IPS-18a (cell line): ENCODE data around the gene CLEC2L.
A peak's percentile ranks its signal among the peaks of the same experiment; 100 is the strongest.

ENCODE experiments used
- H3K27ac ChIP-seq: one replicate; pipeline ENCODE4 v1.5.1; 2013; ENCODE audit warnings: low read length
- H3K27me3 ChIP-seq: one replicate; pipeline ENCODE4 v1.6.1; 2013; ENCODE audit warnings: mild to moderate bottlenecking, low read length; ENCODE audit not compliant: control insufficient read depth, insufficient read depth
- H3K36me3 ChIP-seq: one replicate; pipeline ENCODE4 v1.6.1; 2013; ENCODE audit warnings: low read depth, low read length; ENCODE audit not compliant: control insufficient read depth
- H3K4me1 ChIP-seq: one replicate; pipeline ENCODE4 v1.6.1; 2013; ENCODE audit warnings: low read depth, low read length; ENCODE audit not compliant: control insufficient read depth
- H3K4me3 ChIP-seq: one replicate; pipeline ENCODE4 v1.5.1; 2013; ENCODE audit warnings: low read length
- H3K9ac ChIP-seq: one replicate; pipeline ENCODE4 v1.6.1; 2013; ENCODE audit warnings: mild to moderate bottlenecking, low read length, moderate library complexity
- H3K9me3 ChIP-seq: one replicate; pipeline ENCODE4 v1.6.1; 2013; ENCODE audit warnings: low read depth, low read length; ENCODE audit not compliant: control insufficient read depth

CLEC2L gene

GRCh38 chr7:139523199-139523941 lies at the start of gene CLEC2L:
CLEC2L (plus strand) TSS chr7:139523685; CDS start chr7:139523928, 243 bp downstream.
- Histone ChIP-seq H3K9me3 (no peaks in the 10 kb centered on the region), H3K27me3 (peaks cover 47% of the 10 kb centered on the region), H3K4me1 (no peaks in the 10 kb centered on the region), H3K9ac (no peak within 1 kb of the TSS), H3K27ac (no peak within 1 kb of the TSS), H3K4me3 (peak within 1 kb of the TSS; percentile 43), H3K36me3 (no peaks in the 10 kb centered on the region)

GRCh38 chr7:139476139-139476538 lies 47.3 kb upstream of the CLEC2L start:
- no peaks in the 10 kb centered on the region for H3K9me3 ChIP-seq
- H3K36me3 ChIP-seq, result no peaks in the 10 kb centered on the region
- H3K27ac ChIP-seq, result no peak overlapping the region
- H3K4me3 ChIP-seq, result no peak overlapping the region
- H3K27me3 ChIP-seq, result no peaks in the 10 kb centered on the region
- no peaks in the 10 kb centered on the region for H3K4me1 ChIP-seq
- H3K9ac ChIP-seq, result no peak overlapping the region

GRCh38 chr7:139476891-139477290 lies 46.6 kb upstream of the CLEC2L start:
- H3K27ac ChIP-seq, result no peak overlapping the region
- peaks cover 2% of the 10 kb centered on the region for H3K27me3 ChIP-seq
- no peak overlapping the region for H3K4me3 ChIP-seq
- H3K9ac ChIP-seq, result no peak overlapping the region
- H3K4me1 ChIP-seq, result peaks cover 2% of the 10 kb centered on the region
- H3K36me3 ChIP-seq, result no peaks in the 10 kb centered on the region
- no peaks in the 10 kb centered on the region for H3K9me3 ChIP-seq

- Histone ChIP-seq H3K9ac (no peak overlapping the region), H3K27me3 (peaks cover 25% of the 10 kb centered on the region), H3K4me1 (peaks cover 4% of the 10 kb centered on the region), H3K27ac (no peak overlapping the region), H3K36me3 (no peaks in the 10 kb centered on the region), H3K4me3 (no peak overlapping the region), H3K9me3 (no peaks in the 10 kb centered on the region)
These were observed 43.9 kb upstream of the CLEC2L start for GRCh38 chr7:139479620-139480019.

GRCh38 chr7:139481364-139481763 lies 42.1 kb upstream of the CLEC2L start:
- no peaks in the 10 kb centered on the region for H3K9me3 ChIP-seq
- no peaks in the 10 kb centered on the region for H3K36me3 ChIP-seq
- H3K27ac ChIP-seq, result no peak overlapping the region
- H3K4me3 ChIP-seq, result no peak overlapping the region
- H3K27me3 ChIP-seq, result peaks cover 28% of the 10 kb centered on the region
- no peak overlapping the region for H3K9ac ChIP-seq
- H3K4me1 ChIP-seq, result peaks cover 4% of the 10 kb centered on the region

GRCh38 chr7:139482122-139482521 lies 41.4 kb upstream of the CLEC2L start:
- H3K36me3 ChIP-seq, result no peaks in the 10 kb centered on the region
- no peak overlapping the region for H3K9ac ChIP-seq
- H3K27me3 ChIP-seq, result peaks cover 28% of the 10 kb centered on the region
- peak overlapping the region; percentile 82 for H3K4me3 ChIP-seq
- peaks cover 4% of the 10 kb centered on the region for H3K4me1 ChIP-seq
- H3K27ac ChIP-seq, result no peak overlapping the region
- no peaks in the 10 kb centered on the region for H3K9me3 ChIP-seq

- no peaks in the 10 kb centered on the region for H3K9me3 ChIP-seq
- H3K4me3 ChIP-seq, result peak overlapping the region; percentile 82
- no peak overlapping the region for H3K27ac ChIP-seq
- peaks cover 4% of the 10 kb centered on the region for H3K4me1 ChIP-seq
- peaks cover 28% of the 10 kb centered on the region for H3K27me3 ChIP-seq
- no peaks in the 10 kb centered on the region for H3K36me3 ChIP-seq
- peak overlapping the region; percentile 45 for H3K9ac ChIP-seq
These were observed 40.6 kb upstream of the CLEC2L start for GRCh38 chr7:139482662-139483466.

- no peaks in the 10 kb centered on the region for H3K4me1 ChIP-seq
- no peak overlapping the region for H3K4me3 ChIP-seq
- H3K27me3 ChIP-seq, result peaks cover 20% of the 10 kb centered on the region
- H3K36me3 ChIP-seq, result no peaks in the 10 kb centered on the region
- H3K9ac ChIP-seq, result no peak overlapping the region
- H3K27ac ChIP-seq, result no peak overlapping the region
- H3K9me3 ChIP-seq, result no peaks in the 10 kb centered on the region
These were observed 36.0 kb upstream of the CLEC2L start for GRCh38 chr7:139487366-139488080.

- H3K9ac ChIP-seq, result no peak overlapping the region
- H3K27ac ChIP-seq, result no peak overlapping the region
- H3K4me3 ChIP-seq, result no peak overlapping the region
These were observed 34.7 kb upstream of the CLEC2L start for GRCh38 chr7:139488810-139489209.

GRCh38 chr7:139490130-139490529 lies 33.4 kb upstream of the CLEC2L start:
- Histone ChIP-seq H3K4me1 (peaks cover 4% of the 10 kb centered on the region), H3K4me3 (no peak overlapping the region), H3K27me3 (no peaks in the 10 kb centered on the region), H3K27ac (no peak overlapping the region), H3K9ac (no peak overlapping the region), H3K36me3 (no peaks in the 10 kb centered on the region), H3K9me3 (no peaks in the 10 kb centered on the region)

More at GRCh38 chr7:139488810-139489209, 34.7 kb upstream of the CLEC2L start:
- peaks cover 10% of the 10 kb centered on the region for H3K27me3 ChIP-seq
- H3K4me1 ChIP-seq, result no peaks in the 10 kb centered on the region
- no peaks in the 10 kb centered on the region for H3K36me3 ChIP-seq
- no peaks in the 10 kb centered on the region for H3K9me3 ChIP-seq

- Histone ChIP-seq H3K4me1 (peaks cover 7% of the 10 kb centered on the region), H3K4me3 (no peak overlapping the region), H3K27me3 (no peaks in the 10 kb centered on the region), H3K27ac (no peak overlapping the region), H3K9ac (no peak overlapping the region), H3K36me3 (no peaks in the 10 kb centered on the region), H3K9me3 (no peaks in the 10 kb centered on the region)
These were observed 31.2 kb upstream of the CLEC2L start for GRCh38 chr7:139492293-139492692.
